Loucy (cell line): ENCODE measurements around the gene PRH1.

ENCODE experiments used
- H2AFZ ChIP-seq: fragments of 200-600 bp; sonication (generic); 2 replicates; pipeline ENCODE4 v1.6.0; 2016; ENCODE audit warnings: antibody characterized with exemption, mild to moderate bottlenecking, low read length, moderate library complexity
- H3F3A ChIP-seq: fragments of 200-600 bp; 2 replicates; pipeline ENCODE4 v1.6.0; 2016; ENCODE audit warnings: antibody characterized with exemption, low read depth, mild to moderate bottlenecking
- H3K27me3 ChIP-seq: fragments of 200-600 bp; sonication (generic); 2 replicates; pipeline ENCODE4 v1.6.1; 2014; ENCODE audit warnings: low read length, mild to moderate bottlenecking; ENCODE audit not compliant: insufficient read depth, poor library complexity, severe bottlenecking
- H3K36me3 ChIP-seq: fragments of 200-600 bp; sonication (generic); 2 replicates; pipeline ENCODE4 v1.6.1; 2016; ENCODE audit warnings: low read length; ENCODE audit not compliant: insufficient read depth
- H3K4me1 ChIP-seq: fragments of 200-600 bp; sonication (generic); 2 replicates; pipeline ENCODE4 v1.5.1; 2014; ENCODE audit warnings: low read length, mild to moderate bottlenecking; ENCODE audit not compliant: insufficient read depth, poor library complexity, severe bottlenecking
- H3K4me2 ChIP-seq: fragments of 200-600 bp; sonication (generic); 2 replicates; pipeline ENCODE4 v1.6.0; 2014; ENCODE audit warnings: antibody characterized with exemption, low read length, low read depth, mild to moderate bottlenecking; ENCODE audit not compliant: poor library complexity, severe bottlenecking
- H3K4me3 ChIP-seq: fragments of 200-600 bp; sonication (generic); 2 replicates; pipeline ENCODE4 v1.5.1; 2014; ENCODE audit warnings: low read length, mild to moderate bottlenecking, mixed read lengths; ENCODE audit not compliant: poor library complexity, severe bottlenecking
- H3K79me2 ChIP-seq: fragments of 200-600 bp; sonication (generic); 2 replicates; pipeline ENCODE4 v1.6.1; 2014; ENCODE audit warnings: low read length; ENCODE audit not compliant: insufficient read depth
- H3K9ac ChIP-seq: fragments of 200-600 bp; sonication (generic); 2 replicates; pipeline ENCODE4 v1.6.0; 2014; ENCODE audit warnings: mild to moderate bottlenecking, low read depth, low read length, moderate library complexity; ENCODE audit not compliant: poor library complexity, severe bottlenecking
- H3K9me2 ChIP-seq: fragments of 200-600 bp; sonication (generic); replicated peaks from 2 replicates; pipeline ENCODE4 v1.6.1; 2016; ENCODE audit warnings: low read depth, low read length, mixed read lengths
- H3K9me3 ChIP-seq: fragments of 200-600 bp; sonication (generic); 2 replicates; pipeline ENCODE4 v1.6.1; 2014; ENCODE audit warnings: mild to moderate bottlenecking, antibody characterized with exemption, low read length, low read depth; ENCODE audit not compliant: insufficient read depth
- H4K20me1 ChIP-seq: fragments of 200-600 bp; sonication (generic); 2 replicates; pipeline ENCODE4 v1.6.0; 2014; ENCODE audit warnings: antibody characterized with exemption, low read length, mild to moderate bottlenecking; ENCODE audit not compliant: insufficient read depth, poor library complexity, severe bottlenecking
- CTCF ChIP-seq: fragments of 200-600 bp; sonication (generic); conservative IDR thresholded peaks from 2 replicates; pipeline ENCODE4 v1.5.1; 2014; ENCODE audit warnings: mild to moderate bottlenecking, antibody characterized with exemption, low read length
- EZH2phosphoT487 ChIP-seq: fragments of 200-600 bp; IDR thresholded peaks from 2 replicates; pipeline ENCODE4 v1.6.1; 2018; ENCODE audit warnings: antibody characterized with exemption, mild to moderate bottlenecking, moderate library complexity, borderline replicate concordance

Gene PRH1

GRCh38 chr12:10900530-10900929, 16.5 kb upstream of the PRH1 start:
- Histone ChIP-seq H3K27me3 (no peaks in the 10 kb centered on the region), H2AFZ (no peak overlapping the region), H3K36me3 (no peaks in the 10 kb centered on the region), H3F3A (no peaks in the 10 kb centered on the region), H3K9me2 (no peaks in the 10 kb centered on the region), H3K4me2 (no peak overlapping the region), H3K4me3 (no peak overlapping the region), H4K20me1 (no peaks in the 10 kb centered on the region), H3K79me2 (no peaks in the 10 kb centered on the region), H3K9ac (no peak overlapping the region), H3K4me1 (no peaks in the 10 kb centered on the region), H3K9me3 (no peaks in the 10 kb centered on the region)
- no peak for TF ChIP-seq EZH2phosphoT487

DNA sequence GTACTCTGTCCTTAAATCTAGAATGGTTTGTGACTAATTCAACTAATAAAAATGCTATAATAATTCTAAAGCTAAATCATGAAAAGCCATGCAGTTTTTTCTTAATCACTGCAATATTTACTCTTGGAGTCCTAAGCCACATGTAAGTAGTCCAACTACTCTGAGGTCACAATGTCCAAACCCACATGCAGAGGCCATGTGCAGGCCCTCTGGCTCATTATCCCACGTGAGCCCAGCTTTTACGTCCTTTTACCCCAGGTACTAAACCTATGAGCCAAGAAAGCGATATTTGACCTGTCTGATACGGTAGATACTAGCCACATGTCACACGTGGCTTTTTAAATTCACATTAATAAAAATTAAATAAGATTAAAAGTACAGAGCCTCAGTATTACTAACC, 12.8 kb upstream of the PRH1 start:
- Histone ChIP-seq H3K4me3 (no peak overlapping the region), H3K4me2 (no peak overlapping the region), H3K79me2 (no peaks in the 10 kb centered on the region), H4K20me1 (no peaks in the 10 kb centered on the region), H3K4me1 (no peaks in the 10 kb centered on the region), H3K27me3 (no peaks in the 10 kb centered on the region), H3K36me3 (no peaks in the 10 kb centered on the region), H2AFZ (no peak overlapping the region), H3K9me3 (no peaks in the 10 kb centered on the region), H3K9ac (no peak overlapping the region), H3K9me2 (no peaks in the 10 kb centered on the region), H3F3A (no peaks in the 10 kb centered on the region)
- no peak for TF ChIP-seq CTCF
- no peak for TF ChIP-seq EZH2phosphoT487

- TF ChIP-seq EZH2phosphoT487, result no peak
- TF ChIP-seq CTCF, result no peak
- no peaks in the 10 kb centered on the region for H3F3A ChIP-seq
- no peak overlapping the region for H3K4me2 ChIP-seq
- no peaks in the 10 kb centered on the region for H4K20me1 ChIP-seq
- no peaks in the 10 kb centered on the region for H3K4me1 ChIP-seq
- no peaks in the 10 kb centered on the region for H3K27me3 ChIP-seq
- H3K36me3 ChIP-seq, result no peaks in the 10 kb centered on the region
- no peak overlapping the region for H3K9ac ChIP-seq
- H2AFZ ChIP-seq, result no peak overlapping the region
- no peak overlapping the region for H3K4me3 ChIP-seq
- no peaks in the 10 kb centered on the region for H3K79me2 ChIP-seq
- no peaks in the 10 kb centered on the region for H3K9me3 ChIP-seq
- H3K9me2 ChIP-seq, result no peaks in the 10 kb centered on the region
Observed at GRCh38 chr12:10891937-10892336, 7.9 kb upstream of the PRH1 start.

GRCh38 chr12:10889226-10889625, 5.2 kb upstream of the PRH1 start:
- no peaks in the 10 kb centered on the region for H3K4me1 ChIP-seq
- no peak for TF ChIP-seq CTCF
- no peak for TF ChIP-seq EZH2phosphoT487
- H3K79me2 ChIP-seq, result no peaks in the 10 kb centered on the region
- H3K9me3 ChIP-seq, result no peaks in the 10 kb centered on the region
- no peak overlapping the region for H3K9ac ChIP-seq
- no peak overlapping the region for H3K4me2 ChIP-seq
- H3K36me3 ChIP-seq, result no peaks in the 10 kb centered on the region
- H3K27me3 ChIP-seq, result no peaks in the 10 kb centered on the region
- no peaks in the 10 kb centered on the region for H4K20me1 ChIP-seq
- no peak overlapping the region for H2AFZ ChIP-seq
- H3K9me2 ChIP-seq, result no peaks in the 10 kb centered on the region
- no peaks in the 10 kb centered on the region for H3F3A ChIP-seq
- H3K4me3 ChIP-seq, result no peak overlapping the region
